ENCODE data around the gene ADK.

Gene ADK

GRCh38 chr10:74755273-74755672 lies 604.3 kb downstream of the ADK start:
- Histone ChIP-seq H3K27ac (replicated peaks) (peak overlapping the region; percentile 79), H3K27me3 (ENCODE audit: insufficient read depth, poor library complexity, severe bottlenecking) (no peaks in the 10 kb centered on the region), H3K4me3 (replicated peaks; ENCODE audit: insufficient read depth, low read length) (no peak overlapping the region)
- no peak for TF ChIP-seq CTCF (IDR thresholded peaks at IDR 0.05; ENCODE audit: insufficient read depth, low read length)
- peak; percentile 79; the same call in 1 of the 2 replicates for TF ChIP-seq SPI1 (IDR thresholded peaks at IDR 0.05; ENCODE audit: borderline replicate concordance, low read depth)
- TF ChIP-seq POLR2AphosphoS5 (IDR thresholded peaks at IDR 0.05; ENCODE audit: low read depth), result 0 out of 2 replicates have a peak, but pooled peaks have one; percentile 36
- TF ChIP-seq GABPA (IDR thresholded peaks at IDR 0.05; ENCODE audit: low read depth), result no peak
- peak in 1 of 2 experiments; percentile 79 for DNase-seq (ENCODE audit: low read depth in 1 of 2, low spot score in 1 of 2)

Data from HL-60 (cell line).